ENCODE measurements around the gene ZNF710. TPM values are rescaled to one million over a fixed set of nuclear protein-coding genes. Genes with fewer than 3 reads are reported as not detected.

Gene ZNF710
- total RNA-seq, 1 experiment from 2014 or later, result 10.0 TPM

GRCh38 chr15:90103701-90104329 is 102.7 kb downstream of the ZNF710 start:
- intact Hi-C loops (cut with micrococcal nuclease), result no loop called here
- DNase-seq (ENCODE audit: low read depth, low spot score) (no peak), ATAC-seq (no peak)
- Histone ChIP-seq H2AFZ (ENCODE audit: low read depth, low read length, poor library complexity, severe bottlenecking) (no peak overlapping the region), H3K4me2 (ENCODE audit: low read length) (no peak overlapping the region), H3K9me2 (ENCODE audit: insufficient read depth) (no peaks in the 10 kb centered on the region), H3K4me1 (ENCODE audit: control insufficient read depth in 1 of 2, insufficient read depth in 2 of 2, low read length in 2 of 2) (peaks cover 16 to 37% of the 10 kb centered on the region in 2 experiments), H3K79me2 (ENCODE audit: insufficient read depth, low read length) (no peaks in the 10 kb centered on the region), H3K27me3 (ENCODE audit: insufficient read depth, low read length) (no peaks in the 10 kb centered on the region), H3K9me3 (ENCODE audit: control insufficient read depth in 1 of 2, insufficient read depth in 1 of 2, low read depth in 1 of 2, low read length in 2 of 2) (no peaks in the 10 kb centered on the region), H3K36me3 (ENCODE audit: control insufficient read depth in 1 of 2, insufficient read depth in 2 of 2, low read length in 2 of 2) (no peaks in the 10 kb centered on the region), H3K4me3 (replicated peaks in 1 of 2; ENCODE audit: low read depth in 1 of 2, low read length in 2 of 2) (no peak overlapping the region), H3K27ac (ENCODE audit: low read depth, low read length) (no peak overlapping the region), H3K9ac (ENCODE audit: low read length) (no peak overlapping the region), H4K20me1 (ENCODE audit: insufficient read depth) (no peaks in the 10 kb centered on the region)
- TF ChIP-seq EZH2phosphoT487 (IDR thresholded peaks at IDR 0.05; ENCODE audit: borderline replicate concordance), result no peak
- no peak for TF ChIP-seq EGR1 (IDR thresholded peaks at IDR 0.05; ENCODE audit: low read depth)
- no peak for TF ChIP-seq SP1 (IDR thresholded peaks at IDR 0.05; ENCODE audit: low read depth)
- TF ChIP-seq ZFX (IDR thresholded peaks at IDR 0.05), result no peak
- no peak for TF ChIP-seq JUND (IDR thresholded peaks at IDR 0.05)
- no peak for TF ChIP-seq TCF7L2 (IDR thresholded peaks at IDR 0.05; ENCODE audit: borderline replicate concordance, extremely low read depth, insufficient read depth, insufficient read length)
- no peak for TF ChIP-seq EZH2 (IDR thresholded peaks at IDR 0.05)
- TF ChIP-seq CBX3 (IDR thresholded peaks at IDR 0.05; ENCODE audit: low read depth), result no peak
- no peak for TF ChIP-seq YY1 (IDR thresholded peaks at IDR 0.05; ENCODE audit: extremely low read depth, insufficient replicate concordance, low read depth, low read length)
- TF ChIP-seq ZBTB33 (IDR thresholded peaks at IDR 0.05; ENCODE audit: extremely low read depth, insufficient replicate concordance, low read length), result no peak
- TF ChIP-seq ZNF274 (IDR thresholded peaks at IDR 0.05; ENCODE audit: low read depth, low read length), result no peak
- TF ChIP-seq SRF (IDR thresholded peaks at IDR 0.05; ENCODE audit: low read depth), result no peak
- no peak for TF ChIP-seq ATF3 (IDR thresholded peaks at IDR 0.05)
- TF ChIP-seq RAD21 (IDR thresholded peaks at IDR 0.05; ENCODE audit: low read depth), result no peak
- no peak for TF ChIP-seq MAX (IDR thresholded peaks at IDR 0.05)
- no peak for TF ChIP-seq REST (IDR thresholded peaks at IDR 0.05; ENCODE audit: low read depth)
- TF ChIP-seq SIN3A (IDR thresholded peaks at IDR 0.05; ENCODE audit: low read depth), result no peak
- POLR2A ChIA-PET, result no interaction called here
- RAD21 ChIA-PET (ENCODE audit: low non-redundant PET in 1 of 2, low total read pairs in 2 of 2, uncharacterized antibody in 2 of 2, unreplicated experiment in 2 of 2), result no interaction called here
- CTCF ChIA-PET, result no interaction called here
- no TSS peak for BruUV-seq (replicated peaks)
